ENCODE measurements around the gene DYNC1LI2. TPM values are rescaled to one million over a fixed set of nuclear protein-coding genes. Genes with fewer than 3 reads are reported as not detected.

The DYNC1LI2 gene
- total RNA-seq, 4 donors from 2014 or later = 57.4 to 80.3 (median 62.6) TPM

- no peaks in the 10 kb centered on the region for H3K36me3 ChIP-seq
- H3K9me3 ChIP-seq = no peaks in the 10 kb centered on the region
- in situ Hi-C loops (cut with MboI; ENCODE audit: low sequenced_read_pairs in 4 of 4) = no loop called here
- no peak overlapping the region for H3K4me3 ChIP-seq
- H3K4me1 ChIP-seq = peaks cover 0 to 6% of the 10 kb centered on the region in 2 donors
- no peaks in the 10 kb centered on the region for H3K27me3 ChIP-seq
- ATAC-seq (no peak), DNase-seq (no peak)
- H3K27ac ChIP-seq = no peak overlapping the region
- intact Hi-C loops (cut with DNase I; ENCODE audit: low total_unique reads) = no loop called here
- TF ChIP-seq CTCF (IDR thresholded peaks at IDR 0.05 in 4 of 5, conservative IDR thresholded peaks at IDR 0.05 in 1 of 5) = no peak
- no peak for TF ChIP-seq POLR2A (IDR thresholded peaks at IDR 0.05)
These were observed 74.8 kb downstream of the DYNC1LI2 start for GRCh38 chr16:66676599-66676998.

DNA sequence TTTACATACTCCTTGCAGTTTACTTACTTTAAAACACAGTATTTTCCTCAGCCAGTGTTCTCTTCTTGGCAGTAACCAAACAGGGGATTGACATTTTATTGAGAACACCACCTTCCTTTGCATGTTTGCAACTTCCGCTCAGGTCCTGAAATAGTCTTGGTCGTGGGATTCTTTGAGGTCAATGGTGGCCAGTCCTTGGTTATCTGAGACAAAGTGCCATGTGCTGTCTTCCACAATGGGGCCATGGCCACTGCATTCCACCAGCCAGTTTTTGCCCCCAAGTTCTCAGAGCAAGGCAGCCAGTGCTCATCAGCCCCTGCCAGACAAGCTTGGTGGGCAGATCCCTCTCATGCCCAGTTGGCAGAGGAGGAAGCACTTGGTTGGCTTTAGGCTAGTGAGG lies 77.7 kb downstream of the DYNC1LI2 start:
- intact Hi-C loops (cut with DNase I; ENCODE audit: low total_unique reads) (no loop called here), in situ Hi-C loops (cut with MboI; ENCODE audit: low sequenced_read_pairs in 4 of 4) (no loop called here)
- no peaks in the 10 kb centered on the region for H3K36me3 ChIP-seq
- H3K27me3 ChIP-seq = no peaks in the 10 kb centered on the region
- DNase-seq (no peak), ATAC-seq (no peak)
- H3K9me3 ChIP-seq = no peaks in the 10 kb centered on the region
- no peak overlapping the region for H3K4me3 ChIP-seq
- TF ChIP-seq POLR2A (IDR thresholded peaks at IDR 0.05) (no peak), CTCF (IDR thresholded peaks at IDR 0.05 in 4 of 5, conservative IDR thresholded peaks at IDR 0.05 in 1 of 5) (no peak)
- H3K4me1 ChIP-seq = peaks cover 0 to 6% of the 10 kb centered on the region in 2 donors
- H3K27ac ChIP-seq = no peak overlapping the region

Other genes with a start within 250 kb of the DYNC1LI2 start
- 10 to 100 TPM; 10.6 to 22.7 (median 15.5) TPM for gene TK2, start 201.5 kb downstream of the DYNC1LI2 start, total RNA-seq
- gene CKLF, start 199.0 kb downstream of the DYNC1LI2 start, total RNA-seq = 1 to 10 TPM; 5.8 to 8.5 (median 6.9) TPM
- gene CMTM1, start 185.2 kb downstream of the DYNC1LI2 start, total RNA-seq = under 1 TPM in 1 of 4 donors, not detected in 3; 0.31 TPM
- gene CMTM2, start 172.1 kb downstream of the DYNC1LI2 start, total RNA-seq = not detected
- gene CMTM3, start 146.9 kb downstream of the DYNC1LI2 start, total RNA-seq = 10 to 100 TPM in 1 of 4 donors, 1 to 10 TPM in 3; 2.6 to 11.3 (median 5.1) TPM
- gene CMTM4, start 54.9 kb downstream of the DYNC1LI2 start, total RNA-seq = 10 to 100 TPM in 1 of 4 donors, 1 to 10 TPM in 3; 5.7 to 15.0 (median 7.2) TPM
- not detected for gene TERB1, start 50.0 kb upstream of the DYNC1LI2 start, total RNA-seq
- gene NAE1, start 79.4 kb upstream of the DYNC1LI2 start, total RNA-seq = 10 to 100 TPM; 29.1 to 57.0 (median 34.8) TPM
- gene CA7, start 92.8 kb upstream of the DYNC1LI2 start, total RNA-seq = under 1 TPM in 1 of 4 donors, not detected in 3; 0.19 TPM
- 1 to 10 TPM; 2.2 to 5.2 (median 4.1) TPM for gene PDP2, start 128.9 kb upstream of the DYNC1LI2 start, total RNA-seq
- gene CDH16, start 167.3 kb upstream of the DYNC1LI2 start, total RNA-seq = under 1 TPM in 3 of 4 donors, not detected in 1; 0.10 to 0.87 (median 0.16) TPM
- gene RRAD, start 173.9 kb upstream of the DYNC1LI2 start, total RNA-seq = 1,000 to 10,000 TPM in 1 of 4 donors, 100 to 1,000 TPM in 3; 286 to 1,191 (median 655) TPM
- 100 to 1,000 TPM; 189 to 338 (median 264) TPM for gene CIAO2B, start 182.8 kb upstream of the DYNC1LI2 start, total RNA-seq
- gene CES2, start 183.9 kb upstream of the DYNC1LI2 start, total RNA-seq = 10 to 100 TPM; 25.6 to 48.2 (median 37.7) TPM
- gene CES3, start 209.7 kb upstream of the DYNC1LI2 start, total RNA-seq = 10 to 100 TPM; 10.3 to 30.3 (median 12.9) TPM
- 10 to 100 TPM; 12.0 to 82.7 (median 17.4) TPM for gene CES4A, start 237.0 kb upstream of the DYNC1LI2 start, total RNA-seq

All from gastrocnemius medialis (tissue), 4 donors.